ENCODE results near the gene PTP4A2. TPM values are rescaled to one million over a fixed set of nuclear protein-coding genes. Genes with fewer than 3 reads are reported as not detected.
A peak's percentile ranks its signal among the peaks of the same experiment; 100 is the strongest.

PTP4A2 gene
- total and polyA plus RNA-seq, 2 of the 8 experiments (the other 6 are each of a cell fraction or from before 2014, with no cell fraction given) = 87.4 to 214 TPM

DNA sequence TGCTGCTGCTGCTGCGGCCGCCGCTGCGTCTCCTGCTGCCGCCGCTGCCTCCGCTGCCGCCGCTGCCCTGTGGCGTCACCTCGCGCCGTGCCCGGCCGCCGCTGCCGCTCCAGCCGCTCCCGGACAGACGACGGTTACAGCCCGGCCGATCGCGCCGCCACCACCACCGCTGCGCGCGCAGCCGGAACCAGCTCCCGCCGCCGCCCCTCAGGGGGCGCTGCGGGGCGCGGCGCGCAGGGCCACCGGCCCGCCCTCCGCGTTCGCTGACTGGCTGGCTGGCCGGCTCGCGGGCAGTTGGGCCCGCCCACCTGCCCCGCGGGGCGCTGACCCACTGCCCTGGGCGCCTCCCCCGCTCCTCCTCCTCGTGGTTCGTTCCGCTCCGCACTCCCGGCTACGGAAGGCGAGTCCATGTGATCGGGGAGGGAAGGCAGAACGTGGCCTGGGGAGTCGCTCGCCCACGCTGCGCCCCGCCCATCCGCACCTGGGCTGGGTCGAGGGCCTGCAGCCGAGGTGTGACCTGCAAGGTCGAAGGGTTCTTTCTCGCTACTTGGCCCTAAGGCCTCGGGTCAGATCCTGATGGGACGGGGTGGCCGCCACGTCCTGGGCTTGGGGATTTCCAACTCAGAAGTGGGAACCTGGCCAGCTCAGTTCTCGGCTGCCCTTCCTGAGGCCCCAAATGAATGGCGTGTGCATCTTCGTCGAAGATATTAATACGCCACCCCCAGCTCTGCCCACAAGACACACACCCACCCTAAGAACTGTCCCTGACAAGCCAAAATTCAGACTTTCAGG lies at the start of gene PTP4A2 (continued):
- no peak for TF ChIP-seq CBX8 (IDR thresholded peaks at IDR 0.05; ENCODE audit: borderline replicate concordance, low read depth, low read length)
- TF ChIP-seq JUN (IDR thresholded peaks at IDR 0.05; ENCODE audit: low read depth, low read length) = no peak
- TF ChIP-seq TAF7 (optimal IDR thresholded peaks at IDR 0.05; ENCODE audit: borderline replicate concordance, low read depth, low read length) = no peak
- no peak for TF ChIP-seq TEAD4 (IDR thresholded peaks at IDR 0.05; ENCODE audit: low read depth, low read length)
- peak; percentile 50 to 86; a peak in 1 of 4 replicates for TF ChIP-seq HDAC2 (IDR thresholded peaks at IDR 0.05; ENCODE audit: borderline replicate concordance in 1 of 2, low read depth in 2 of 2, low read length in 2 of 2)
- TF ChIP-seq, protein P1, sequence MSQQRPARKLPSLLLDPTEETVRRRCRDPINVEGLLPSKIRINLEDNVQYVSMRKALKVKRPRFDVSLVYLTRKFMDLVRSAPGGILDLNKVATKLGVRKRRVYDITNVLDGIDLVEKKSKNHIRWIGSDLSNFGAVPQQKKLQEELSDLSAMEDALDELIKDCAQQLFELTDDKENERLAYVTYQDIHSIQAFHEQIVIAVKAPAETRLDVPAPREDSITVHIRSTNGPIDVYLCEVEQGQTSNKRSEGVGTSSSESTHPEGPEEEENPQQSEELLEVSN (IDR thresholded peaks at IDR 0.05) = peak; percentile 100
- no peak for TF ChIP-seq CEBPB (IDR thresholded peaks at IDR 0.05; ENCODE audit: low read depth, low read length)
- peak; percentile 99 for TF ChIP-seq EGR1 (IDR thresholded peaks at IDR 0.05; ENCODE audit: borderline replicate concordance, low read depth, low read length)
- no peak for TF ChIP-seq SUZ12 (IDR thresholded peaks at IDR 0.05; ENCODE audit: low read length)
- no peak for TF ChIP-seq NRF1 (IDR thresholded peaks at IDR 0.05; ENCODE audit: low read depth, low read length)
- TF ChIP-seq SIX5 (IDR thresholded peaks at IDR 0.05; ENCODE audit: low read depth, low read length) = no peak; the same call in 1 of the 2 replicates
- peak; percentile 20 for TF ChIP-seq KDM4A (IDR thresholded peaks at IDR 0.05; ENCODE audit: low read depth, low read length, severe bottlenecking)
- TF ChIP-seq TAF1 (IDR thresholded peaks at IDR 0.05; ENCODE audit: low read depth, low read length) = peak; percentile 73
- TF ChIP-seq, protein P2, sequence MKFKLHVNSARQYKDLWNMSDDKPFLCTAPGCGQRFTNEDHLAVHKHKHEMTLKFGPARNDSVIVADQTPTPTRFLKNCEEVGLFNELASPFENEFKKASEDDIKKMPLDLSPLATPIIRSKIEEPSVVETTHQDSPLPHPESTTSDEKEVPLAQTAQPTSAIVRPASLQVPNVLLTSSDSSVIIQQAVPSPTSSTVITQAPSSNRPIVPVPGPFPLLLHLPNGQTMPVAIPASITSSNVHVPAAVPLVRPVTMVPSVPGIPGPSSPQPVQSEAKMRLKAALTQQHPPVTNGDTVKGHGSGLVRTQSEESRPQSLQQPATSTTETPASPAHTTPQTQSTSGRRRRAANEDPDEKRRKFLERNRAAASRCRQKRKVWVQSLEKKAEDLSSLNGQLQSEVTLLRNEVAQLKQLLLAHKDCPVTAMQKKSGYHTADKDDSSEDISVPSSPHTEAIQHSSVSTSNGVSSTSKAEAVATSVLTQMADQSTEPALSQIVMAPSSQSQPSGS (IDR thresholded peaks at IDR 0.05; ENCODE audit: low read length) = no peak
- peak in 1 of 2 experiments; percentile 62; a peak in 2 of 3 replicates for TF ChIP-seq POLR2A (IDR thresholded peaks at IDR 0.05; ENCODE audit: control extremely low read depth in 1 of 2, low read depth in 2 of 2, low read length in 2 of 2)
- no peak for TF ChIP-seq BRCA1 (IDR thresholded peaks at IDR 0.05; ENCODE audit: low read depth, low read length)
- TF ChIP-seq RBBP5 (IDR thresholded peaks at IDR 0.05; ENCODE audit: borderline replicate concordance, low read depth, low read length) = no peak
- no peak for TF ChIP-seq FOSL1 (IDR thresholded peaks at IDR 0.05; ENCODE audit: insufficient read depth, low read depth, low read length)
- TF ChIP-seq GABPA (IDR thresholded peaks at IDR 0.05; ENCODE audit: borderline replicate concordance, insufficient read depth, low read length) = no peak
- peak; percentile 2 for TF ChIP-seq NANOG (IDR thresholded peaks at IDR 0.05; ENCODE audit: insufficient read depth, low read depth, low read length, poor library complexity, severe bottlenecking)
- no peak for TF ChIP-seq SAP30 (IDR thresholded peaks at IDR 0.05; ENCODE audit: insufficient read depth, insufficient replicate concordance, low read length)
